Panc1 (cell line): ENCODE results near the gene IL22RA1. TPM values are rescaled to one million over a fixed set of nuclear protein-coding genes. Genes with fewer than 3 reads are reported as not detected.

Experiments used
- ATAC-seq: fragments of 200-7000 bp; cut with Tn5 transposase; 2 replicates; pipeline ENCODE4 v1.9.1; 2020; ENCODE audit warnings: mild to moderate bottlenecking, moderate library complexity
- BruUV-seq: library from RNA; stranded (reverse); fragments of 400-500 nt; replicated peaks from 2 replicates; lab custom pipeline; 2021; lab: Mats Ljungman, UMichigan
- CTCF ChIA-PET: fragments of 300-600 bp; sonication (Branson Sonifier 250); formaldehyde crosslinking; loops from one replicate; lab custom pipeline; 2022; ENCODE audit warnings: antibody characterized with exemption; lab: Charles Lee
- POLR2A ChIA-PET: fragments of 300-600 bp; sonication (Branson Sonifier 250); formaldehyde crosslinking; loops from one replicate; lab custom pipeline; 2022; ENCODE audit warnings: antibody characterized with exemption; lab: Charles Lee
- DNase-seq: peaks from one replicate; pipeline ENCODE4 v3.0.0-alpha.2; 2010; ENCODE audit warnings: low read depth, low spot score
- H3K27ac ChIP-seq: 2 replicates; pipeline ENCODE4 v1.5.1; 2011; ENCODE audit warnings: mild to moderate bottlenecking, low read length, inconsistent platforms
- H3K27me3 ChIP-seq: fragments of 200-500 bp; sonication (Bioruptor generic); 2 replicates; pipeline ENCODE4 v1.6.0; 2014; ENCODE audit warnings: low read length, inconsistent platforms; ENCODE audit not compliant: control insufficient read depth, insufficient read depth
- H3K36me3 ChIP-seq: fragments of 200-500 bp; sonication (Bioruptor generic); 2 replicates; pipeline ENCODE4 v1.5.1; 2014; ENCODE audit warnings: inconsistent platforms, mild to moderate bottlenecking, low read length, moderate library complexity; ENCODE audit not compliant: control insufficient read depth, insufficient read depth
- H3K4me1 ChIP-seq: 2 replicates; pipeline ENCODE4 v1.5.1; 2011; ENCODE audit warnings: inconsistent platforms, mild to moderate bottlenecking, low read length, moderate library complexity; ENCODE audit not compliant: control insufficient read depth, insufficient read depth
- H3K4me3 ChIP-seq, 2 experiments: 2 replicates each; pipeline ENCODE4 v1.5.1; 2011 to 2012; ENCODE audit warnings: low read depth in 2 of 2, low read length in 2 of 2, mild to moderate bottlenecking in 2 of 2, inconsistent platforms in 1 of 2, moderate library complexity in 1 of 2
- H3K9me3 ChIP-seq: fragments of 200-500 bp; sonication (Bioruptor generic); 2 replicates; pipeline ENCODE4 v1.5.1; 2014; ENCODE audit warnings: low read depth, mild to moderate bottlenecking, inconsistent platforms, low read length, moderate library complexity; ENCODE audit not compliant: control insufficient read depth, insufficient read depth
- CTCF ChIP-seq: fragments of 450-650 bp; IDR thresholded peaks from 2 replicates; pipeline ENCODE4 v1.5.1; 2017; ENCODE audit warnings: mild to moderate bottlenecking
- POLR2AphosphoS5 ChIP-seq: IDR thresholded peaks from 2 replicates; pipeline ENCODE4 v1.6.1; 2012; ENCODE audit warnings: mild to moderate bottlenecking, low read depth, low read length, moderate library complexity
- REST ChIP-seq, 2 experiments: IDR thresholded peaks; 2 replicates each; pipeline ENCODE4 v1.6.1; 2011 to 2012; ENCODE audit warnings: low read depth in 2 of 2, control low read depth in 1 of 2, low read length in 1 of 2, mild to moderate bottlenecking in 1 of 2, moderate library complexity in 1 of 2; ENCODE audit not compliant: insufficient read depth in 1 of 2
- SIN3A ChIP-seq: IDR thresholded peaks from 2 replicates; pipeline ENCODE4 v1.6.1; 2012; ENCODE audit warnings: low read depth, mild to moderate bottlenecking, low read length, moderate library complexity, borderline replicate concordance; ENCODE audit not compliant: insufficient read depth
- TCF7L2 ChIP-seq: IDR thresholded peaks from 2 replicates; pipeline ENCODE4 v1.6.1; 2011; ENCODE audit warnings: mild to moderate bottlenecking, low read depth, low read length, inconsistent platforms
- in situ Hi-C: cut with HindIII; loops from 2 replicates; pipeline ENCODE4 v1.10.0; 2016; ENCODE audit warnings: low sequenced_read_pairs, low pct_unique_long_range_greater_than_20kb
- intact Hi-C: fragments of 100-400 bp; cut with micrococcal nuclease; formaldehyde crosslinking; loops from one replicate; pipeline ENCODE4 v1.10.0; 2022; ENCODE audit not compliant: unreplicated experiment
- total RNA-seq: library from RNA; stranded (reverse); gene quantifications from one replicate; pipeline ENCODE4 v1.2.1, GENCODE V29; 2021; ENCODE audit not compliant: unreplicated experiment

The IL22RA1 gene
- total RNA-seq, 1 experiment from 2014 or later, result 1.1 TPM

GRCh38 chr1:24126672-24127023, 16.3 kb downstream of the IL22RA1 start:
- ATAC-seq (no peak), DNase-seq (no peak)
- in situ Hi-C loops, result no loop called here
- no peaks in the 10 kb centered on the region for H3K4me1 ChIP-seq
- ChIA-PET POLR2A (no interaction called here), CTCF (interaction anchor here (2.0 kb wide), 1 partner anchor 23 kb away, joined by 4 read pairs; no protein-coding TSS in a partner anchor)
- H3K27ac ChIP-seq, result no peak overlapping the region
- intact Hi-C loops, result no loop called here
- H3K36me3 ChIP-seq, result no peaks in the 10 kb centered on the region
- H3K27me3 ChIP-seq, result no peaks in the 10 kb centered on the region
- H3K4me3 ChIP-seq, result no peak overlapping the region
- TF ChIP-seq CTCF (no peak), TCF7L2 (no peak), REST (IDR thresholded peaks at IDR 0.05; ENCODE audit: insufficient read depth in 1 of 2, low read depth in 2 of 2, low read length in 1 of 2) (no peak), SIN3A (no peak), POLR2AphosphoS5 (no peak)
- BruUV-seq, result no TSS peak
- H3K9me3 ChIP-seq, result no peaks in the 10 kb centered on the region; the same call in 1 of the 2 replicates

- ATAC-seq (0 out of 2 replicates have a peak, but pooled peaks have one; percentile 50), DNase-seq (no peak)
- intact Hi-C loops, result no loop called here
- H3K27me3 ChIP-seq, result no peaks in the 10 kb centered on the region
- H3K9me3 ChIP-seq, result no peaks in the 10 kb centered on the region; the same call in 1 of the 2 replicates
- in situ Hi-C loops, result no loop called here
- TF ChIP-seq POLR2AphosphoS5 (no peak), CTCF (no peak), TCF7L2 (no peak), SIN3A (no peak), REST (IDR thresholded peaks at IDR 0.05; ENCODE audit: insufficient read depth in 1 of 2, low read depth in 2 of 2, low read length in 1 of 2) (no peak)
- no TSS peak for BruUV-seq
- H3K4me1 ChIP-seq, result no peaks in the 10 kb centered on the region
- no peak overlapping the region for H3K4me3 ChIP-seq
- ChIA-PET POLR2A (no interaction called here), CTCF (interaction anchor here (2.0 kb wide), 1 partner anchor 24 kb away, joined by 4 read pairs; no protein-coding TSS in a partner anchor)
- no peak overlapping the region for H3K27ac ChIP-seq
- H3K36me3 ChIP-seq, result no peaks in the 10 kb centered on the region
These were observed 16.8 kb downstream of the IL22RA1 start for GRCh38 chr1:24126018-24126671.
